ENCODE results near the gene CAV2.

CAV2 gene

DNA sequence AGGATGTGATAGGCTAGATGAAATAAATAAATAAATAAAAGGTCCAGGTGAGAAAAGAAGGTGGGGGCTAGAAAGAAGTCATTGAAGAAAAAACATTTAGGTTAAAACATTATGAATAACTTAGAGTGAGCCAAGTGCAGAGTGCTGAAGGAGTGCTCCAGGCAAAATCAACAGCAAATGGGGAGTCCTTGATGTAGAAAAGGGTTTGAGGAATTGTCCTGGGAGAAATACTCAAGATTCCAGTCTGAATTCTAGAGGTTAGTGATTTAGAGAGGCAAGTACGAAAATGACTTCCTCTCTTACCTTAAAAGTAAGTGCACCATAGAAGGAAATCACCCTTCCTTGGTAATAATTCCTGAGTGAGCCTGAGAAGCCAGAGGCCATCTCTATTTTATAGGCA is 44.9 kb downstream of the CAV2 start:
- no peak overlapping the region for H2AFZ ChIP-seq (ENCODE audit: low read length)
- H3K4me3 ChIP-seq (ENCODE audit: low read length): no peak overlapping the region
- H3K9me3 ChIP-seq (replicated peaks; ENCODE audit: insufficient read depth, low read length): no peaks in the 10 kb centered on the region
- no peaks in the 10 kb centered on the region for H3K36me3 ChIP-seq (replicated peaks; ENCODE audit: insufficient read depth, low read length)
- no peaks in the 10 kb centered on the region for H3K27me3 ChIP-seq (replicated peaks; ENCODE audit: insufficient read depth, low read length)
- no peaks in the 10 kb centered on the region for H3K79me2 ChIP-seq (ENCODE audit: low read length)
- no peaks in the 10 kb centered on the region for H3K9me2 ChIP-seq (replicated peaks; ENCODE audit: insufficient read depth, low read length)
- H3K27ac ChIP-seq (ENCODE audit: low read length): no peak overlapping the region
- no peak overlapping the region for H3K9ac ChIP-seq (ENCODE audit: low read length)
- no peak overlapping the region for H3K4me2 ChIP-seq (ENCODE audit: low read depth, low read length)
- H4K20me1 ChIP-seq (ENCODE audit: insufficient read depth, low read length): no peaks in the 10 kb centered on the region
- H3F3A ChIP-seq (ENCODE audit: insufficient read depth, low read length): no peaks in the 10 kb centered on the region
- no peak for DNase-seq
- H3K4me1 ChIP-seq (ENCODE audit: low read length): peaks cover 14% of the 10 kb centered on the region; the same call in 1 of the 2 replicates
- no peak for TF ChIP-seq EZH2 (optimal IDR thresholded peaks at IDR 0.05; ENCODE audit: low read depth, low read length)
- TF ChIP-seq, protein P1, sequence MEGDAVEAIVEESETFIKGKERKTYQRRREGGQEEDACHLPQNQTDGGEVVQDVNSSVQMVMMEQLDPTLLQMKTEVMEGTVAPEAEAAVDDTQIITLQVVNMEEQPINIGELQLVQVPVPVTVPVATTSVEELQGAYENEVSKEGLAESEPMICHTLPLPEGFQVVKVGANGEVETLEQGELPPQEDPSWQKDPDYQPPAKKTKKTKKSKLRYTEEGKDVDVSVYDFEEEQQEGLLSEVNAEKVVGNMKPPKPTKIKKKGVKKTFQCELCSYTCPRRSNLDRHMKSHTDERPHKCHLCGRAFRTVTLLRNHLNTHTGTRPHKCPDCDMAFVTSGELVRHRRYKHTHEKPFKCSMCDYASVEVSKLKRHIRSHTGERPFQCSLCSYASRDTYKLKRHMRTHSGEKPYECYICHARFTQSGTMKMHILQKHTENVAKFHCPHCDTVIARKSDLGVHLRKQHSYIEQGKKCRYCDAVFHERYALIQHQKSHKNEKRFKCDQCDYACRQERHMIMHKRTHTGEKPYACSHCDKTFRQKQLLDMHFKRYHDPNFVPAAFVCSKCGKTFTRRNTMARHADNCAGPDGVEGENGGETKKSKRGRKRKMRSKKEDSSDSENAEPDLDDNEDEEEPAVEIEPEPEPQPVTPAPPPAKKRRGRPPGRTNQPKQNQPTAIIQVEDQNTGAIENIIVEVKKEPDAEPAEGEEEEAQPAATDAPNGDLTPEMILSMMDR (IDR thresholded peaks at IDR 0.05; ENCODE audit: low read length): no peak
- no peak for TF ChIP-seq EZH2phosphoT487 (IDR thresholded peaks at IDR 0.05; ENCODE audit: low read length)

- Histone ChIP-seq H3K79me2 (ENCODE audit: low read length) (no peaks in the 10 kb centered on the region), H2AFZ (ENCODE audit: low read length) (no peak overlapping the region), H3K9ac (ENCODE audit: low read length) (no peak overlapping the region), H3K9me2 (replicated peaks; ENCODE audit: insufficient read depth, low read length) (no peaks in the 10 kb centered on the region), H3K4me2 (ENCODE audit: low read depth, low read length) (no peak overlapping the region), H3K27me3 (replicated peaks; ENCODE audit: insufficient read depth, low read length) (no peaks in the 10 kb centered on the region), H3K36me3 (replicated peaks; ENCODE audit: insufficient read depth, low read length) (no peaks in the 10 kb centered on the region), H3K27ac (ENCODE audit: low read length) (no peak overlapping the region), H3K4me1 (ENCODE audit: low read length) (peaks cover 14% of the 10 kb centered on the region; the same call in 1 of the 2 replicates), H3K9me3 (replicated peaks; ENCODE audit: insufficient read depth, low read length) (no peaks in the 10 kb centered on the region), H4K20me1 (ENCODE audit: insufficient read depth, low read length) (no peaks in the 10 kb centered on the region), H3F3A (ENCODE audit: insufficient read depth, low read length) (no peaks in the 10 kb centered on the region), H3K4me3 (ENCODE audit: low read length) (no peak overlapping the region)
- TF ChIP-seq, protein P1 (IDR thresholded peaks at IDR 0.05; ENCODE audit: low read length): no peak
- TF ChIP-seq EZH2phosphoT487 (IDR thresholded peaks at IDR 0.05; ENCODE audit: low read length) (no peak), EZH2 (optimal IDR thresholded peaks at IDR 0.05; ENCODE audit: low read depth, low read length) (no peak)
- DNase-seq: no peak
Observed at GRCh38 chr7:116545411-116545993, 46.0 kb downstream of the CAV2 start.

GRCh38 chr7:116546054-116546453 is 46.5 kb downstream of the CAV2 start:
- DNase-seq: no peak
- no peaks in the 10 kb centered on the region for H3F3A ChIP-seq (ENCODE audit: insufficient read depth, low read length)
- no peaks in the 10 kb centered on the region for H3K27me3 ChIP-seq (replicated peaks; ENCODE audit: insufficient read depth, low read length)
- H3K4me1 ChIP-seq (ENCODE audit: low read length): peaks cover 14% of the 10 kb centered on the region; the same call in 1 of the 2 replicates
- no peak overlapping the region for H3K27ac ChIP-seq (ENCODE audit: low read length)
- H3K9me3 ChIP-seq (replicated peaks; ENCODE audit: insufficient read depth, low read length): no peaks in the 10 kb centered on the region
- H4K20me1 ChIP-seq (ENCODE audit: insufficient read depth, low read length): no peaks in the 10 kb centered on the region
- no peaks in the 10 kb centered on the region for H3K79me2 ChIP-seq (ENCODE audit: low read length)
- H3K4me2 ChIP-seq (ENCODE audit: low read depth, low read length): no peak overlapping the region
- TF ChIP-seq, protein P1 (IDR thresholded peaks at IDR 0.05; ENCODE audit: low read length): no peak
- TF ChIP-seq EZH2phosphoT487 (IDR thresholded peaks at IDR 0.05; ENCODE audit: low read length) (no peak), EZH2 (optimal IDR thresholded peaks at IDR 0.05; ENCODE audit: low read depth, low read length) (no peak)
- H3K9ac ChIP-seq (ENCODE audit: low read length): no peak overlapping the region
- no peaks in the 10 kb centered on the region for H3K9me2 ChIP-seq (replicated peaks; ENCODE audit: insufficient read depth, low read length)
- H2AFZ ChIP-seq (ENCODE audit: low read length): no peak overlapping the region
- no peaks in the 10 kb centered on the region for H3K36me3 ChIP-seq (replicated peaks; ENCODE audit: insufficient read depth, low read length)
- no peak overlapping the region for H3K4me3 ChIP-seq (ENCODE audit: low read length)
